HCT116 (cell line): ENCODE results near the gene SMIM33. TPM values are rescaled to one million over a fixed set of nuclear protein-coding genes. Genes with fewer than 3 reads are reported as not detected.

Experiments
- ATAC-seq: fragments of 200-7000 bp; cut with Tn5 transposase; 2 replicates; pipeline ENCODE4 v1.9.1; 2020; ENCODE audit warnings: mild to moderate bottlenecking, moderate library complexity
- BruUV-seq: library from RNA; stranded (reverse); fragments of 400-500 nt; replicated peaks from 2 replicates; lab custom pipeline; 2021; lab: Mats Ljungman, UMichigan
- CTCF ChIA-PET: fragments of 300-600 bp; sonication (Branson Sonifier 250); formaldehyde crosslinking; loops from one replicate; lab custom pipeline; 2021; ENCODE audit warnings: antibody characterized with exemption; lab: Charles Lee
- POLR2A ChIA-PET: fragments of 300-600, 350-600 bp; sonication (Branson Sonifier 250); formaldehyde crosslinking; loops from one replicate; lab custom pipeline; 2021; ENCODE audit warnings: antibody characterized with exemption; lab: Charles Lee
- RAD21 ChIA-PET, 2 experiments: fragments of 300-600 bp; sonication (Branson Sonifier 250); formaldehyde crosslinking; loops; one replicate each; lab custom pipeline; 2023; ENCODE audit warnings: low total read pairs in 2 of 2; ENCODE audit not compliant: uncharacterized antibody in 2 of 2, unreplicated experiment in 2 of 2, low non-redundant PET in 1 of 2; lab: Charles Lee
- DNase-seq: peaks from one replicate; pipeline ENCODE4 v3.0.0-alpha.2; 2010; ENCODE audit warnings: low read depth, low spot score
- H2AFZ ChIP-seq: fragments of 200-600 bp; shearing (Covaris generic), sonication (generic); 2 replicates; pipeline ENCODE4 v1.6.1; 2017; ENCODE audit warnings: low read depth, mixed run types, mixed read lengths, antibody characterized with exemption, low read length; ENCODE audit not compliant: poor library complexity, severe bottlenecking
- H3K27ac ChIP-seq: 2 replicates; pipeline ENCODE4 v1.5.1; 2012; ENCODE audit warnings: low read depth, low read length
- H3K27me3 ChIP-seq: fragments of 200-600 bp; sonication (generic); 2 replicates; pipeline ENCODE4 v1.6.1; 2016; ENCODE audit warnings: mixed run types, low read length, mixed read lengths; ENCODE audit not compliant: insufficient read depth
- H3K36me3 ChIP-seq, 2 experiments: fragments of 200-500 bp in 1 of 2; fragments of 200-600 bp in 1 of 2; sonication (Bioruptor generic) in 1 of 2; sonication (generic) in 1 of 2; 2 replicates each; pipeline versions ENCODE4 v1.5.1 to v1.6.1; 2014 to 2016; ENCODE audit warnings: low read length in 2 of 2, inconsistent platforms in 1 of 2, mixed read lengths in 1 of 2, mixed run types in 1 of 2; ENCODE audit not compliant: insufficient read depth in 2 of 2, control insufficient read depth in 1 of 2
- H3K4me1 ChIP-seq, 2 experiments: fragments of 200-600 bp in 1 of 2; sonication (generic) in 1 of 2; 2 replicates each; pipeline versions ENCODE4 v1.5.1 to v1.6.1; 2012 to 2017; ENCODE audit warnings: low read length in 2 of 2, inconsistent platforms in 1 of 2, mild to moderate bottlenecking in 1 of 2, mixed read lengths in 1 of 2, mixed run types in 1 of 2, moderate library complexity in 1 of 2; ENCODE audit not compliant: insufficient read depth in 2 of 2, control insufficient read depth in 1 of 2
- H3K4me2 ChIP-seq: fragments of 200-600 bp; sonication (generic); 2 replicates; pipeline ENCODE4 v1.6.1; 2017; ENCODE audit warnings: mixed run types, low read length, mixed read lengths
- H3K4me3 ChIP-seq, 2 experiments: fragments of 200-600 bp in 1 of 2; sonication (generic) in 1 of 2; replicated peaks in 1 of 2; 2 replicates each; pipeline ENCODE4 v1.5.1; 2011 to 2016; ENCODE audit warnings: low read length in 2 of 2, control low read depth in 1 of 2, low read depth in 1 of 2, mild to moderate bottlenecking in 1 of 2, mixed read lengths in 1 of 2, mixed run types in 1 of 2
- H3K79me2 ChIP-seq: fragments of 200-600 bp; sonication (generic); 2 replicates; pipeline ENCODE4 v1.6.1; 2017; ENCODE audit warnings: mild to moderate bottlenecking, mixed run types, low read length, moderate library complexity, mixed read lengths; ENCODE audit not compliant: insufficient read depth
- H3K9ac ChIP-seq: fragments of 200-600 bp; sonication (generic); 2 replicates; pipeline ENCODE4 v1.6.1; 2016; ENCODE audit warnings: low read length, mixed read lengths
- H3K9me2 ChIP-seq: fragments of 200-600 bp; sonication (generic), shearing (Covaris generic); 2 replicates; pipeline ENCODE4 v1.6.1; 2017; ENCODE audit warnings: mixed run types, mild to moderate bottlenecking, moderate library complexity; ENCODE audit not compliant: insufficient read depth
- H3K9me3 ChIP-seq, 2 experiments: fragments of 200-500 bp in 1 of 2; fragments of 200-600 bp in 1 of 2; sonication (Bioruptor generic) in 1 of 2; sonication (generic) in 1 of 2; 2 replicates each; pipeline ENCODE4 v1.6.1; 2014 to 2017; ENCODE audit warnings: low read length in 2 of 2, mixed read lengths in 2 of 2, inconsistent platforms in 1 of 2, low read depth in 1 of 2, mild to moderate bottlenecking in 1 of 2, mixed run types in 1 of 2, moderate library complexity in 1 of 2; ENCODE audit not compliant: control insufficient read depth in 1 of 2, insufficient read depth in 1 of 2
- H4K20me1 ChIP-seq: fragments of 200-600 bp; sonication (generic), shearing (Covaris generic); 2 replicates; pipeline ENCODE4 v1.6.1; 2017; ENCODE audit warnings: mixed run types, mild to moderate bottlenecking, moderate library complexity; ENCODE audit not compliant: insufficient read depth
- CBX3 ChIP-seq: IDR thresholded peaks from 2 replicates; pipeline ENCODE4 v1.6.1; 2012; ENCODE audit warnings: low read depth
- CTCF ChIP-seq, 3 experiments: fragments of 200-600 bp in 1 of 3; sonication (generic) in 1 of 3; IDR thresholded peaks in 2 of 3; conservative IDR thresholded peaks in 1 of 3; 2 replicates each; pipeline ENCODE4 v1.5.1; 2012 to 2017; ENCODE audit warnings: low read depth in 2 of 3, low read length in 2 of 3, antibody characterized with exemption in 1 of 3, borderline replicate concordance in 1 of 3, control low read depth in 1 of 3, mild to moderate bottlenecking in 1 of 3, mixed read lengths in 1 of 3, mixed run types in 1 of 3, moderate library complexity in 1 of 3; ENCODE audit not compliant: insufficient read depth in 1 of 3
- EGR1 ChIP-seq: IDR thresholded peaks from 2 replicates; pipeline ENCODE4 v1.6.1; 2012; ENCODE audit warnings: low read depth
- FOSL1 ChIP-seq: IDR thresholded peaks from 2 replicates; pipeline ENCODE4 v1.6.1; 2012; ENCODE audit warnings: low read depth
- MAX ChIP-seq: IDR thresholded peaks from 2 replicates; pipeline ENCODE4 v1.6.1; 2012
- SRF ChIP-seq: IDR thresholded peaks from 2 replicates; pipeline ENCODE4 v1.6.1; 2012; ENCODE audit warnings: low read depth
- intact Hi-C: fragments of 100-400 bp; cut with micrococcal nuclease; formaldehyde crosslinking; loops from 2 replicates; pipeline ENCODE4 v1.10.0; 2022
- total RNA-seq: library from RNA; stranded (reverse); gene quantifications from one replicate; pipeline ENCODE4 v1.2.1, GENCODE V29; 2021; ENCODE audit not compliant: unreplicated experiment

SMIM33 gene
- total RNA-seq, 1 experiment from 2014 or later, result not detected

GRCh38 chr5:139443831-139444453 lies 26.9 kb upstream of the SMIM33 start:
- Histone ChIP-seq H3K79me2 (no peaks in the 10 kb centered on the region), H2AFZ (no peak overlapping the region), H3K4me3 (no peak overlapping the region), H3K4me2 (peak overlapping the region; percentile 31), H3K27ac (no peak overlapping the region), H3K9me3 (no peaks in the 10 kb centered on the region), H3K36me3 (no peaks in the 10 kb centered on the region), H4K20me1 (no peaks in the 10 kb centered on the region), H3K9me2 (no peaks in the 10 kb centered on the region), H3K9ac (0 out of 2 replicates have a peak overlapping the region, but pooled peaks have one; percentile 6), H3K4me1 (peaks cover 2 to 19% of the 10 kb centered on the region in 2 experiments; a peak in 3 of 4 replicates), H3K27me3 (no peaks in the 10 kb centered on the region)
- TF ChIP-seq SRF (no peak), EGR1 (no peak), CTCF (IDR thresholded peaks at IDR 0.05 in 2 of 3, conservative IDR thresholded peaks at IDR 0.05 in 1 of 3; ENCODE audit: borderline replicate concordance in 1 of 3, insufficient read depth in 1 of 3, low read depth in 2 of 3, low read length in 2 of 3) (no peak), MAX (no peak), CBX3 (no peak), FOSL1 (no peak)
- CTCF ChIA-PET, result no interaction called here
- RAD21 ChIA-PET, result no interaction called here
- ATAC-seq (no peak), DNase-seq (no peak)
- intact Hi-C loops, result no loop called here
- BruUV-seq, result no TSS peak
- POLR2A ChIA-PET, result no interaction called here
